ENCODE measurements around the gene HSD11B2. TPM values are rescaled to one million over a fixed set of nuclear protein-coding genes. Genes with fewer than 3 reads are reported as not detected.

The HSD11B2 gene
- total and polyA plus RNA-seq, 4 donors = 0.51 to 6.7 (median 2.2) TPM

- Histone ChIP-seq H3K27ac (ENCODE audit: low read depth in 1 of 2, low read length in 2 of 2) (no peak overlapping the region), H3K9me3 (ENCODE audit: control insufficient read depth in 4 of 4, low read length in 3 of 4) (no peaks in the 10 kb centered on the region), H3K36me3 (ENCODE audit: control insufficient read depth in 4 of 4, insufficient read depth in 3 of 4, low read depth in 1 of 4, low read length in 3 of 4) (no peaks in the 10 kb centered on the region), H3K4me1 (ENCODE audit: control insufficient read depth in 4 of 4, insufficient read depth in 4 of 4, low read length in 3 of 4) (peaks cover 0 to under 1% (median 0%) of the 10 kb centered on the region in 4 donors), H3K4me3 (ENCODE audit: low read depth in 1 of 3, low read length in 3 of 3) (no peak overlapping the region), H3K27me3 (ENCODE audit: control insufficient read depth in 4 of 4, insufficient read depth in 4 of 4, low read length in 3 of 4) (peaks cover 0 to 4% (median 0%) of the 10 kb centered on the region in 4 donors), H3K9ac (ENCODE audit: low read depth in 1 of 2, low read length in 2 of 2) (no peak overlapping the region)
- DNase-seq (ENCODE audit: low spot score) = no peak
- TF ChIP-seq NR2F2 (IDR thresholded peaks at IDR 0.05) (no peak), CTCF (IDR thresholded peaks at IDR 0.05; ENCODE audit: low read depth, low read length, missing input control) (no peak), HNF4A (conservative IDR thresholded peaks at IDR 0.05) (no peak), REST (IDR thresholded peaks at IDR 0.05) (no peak), GABPA (IDR thresholded peaks at IDR 0.05 in 1 of 2, conservative IDR thresholded peaks at IDR 0.05 in 1 of 2) (no peak), FOXA2 (IDR thresholded peaks at IDR 0.05) (no peak)
- WGBS = 91% methylated on average over 5 of the region's 5 CpGs
Measured at GRCh38 chr16:67423015-67423414, 7.9 kb upstream of the HSD11B2 start.

- WGBS = 37% methylated on average over 9 of the region's 9 CpGs
- Histone ChIP-seq H3K27ac (ENCODE audit: low read depth in 1 of 2, low read length in 2 of 2) (no peak overlapping the region), H3K9ac (ENCODE audit: low read depth in 1 of 2, low read length in 2 of 2) (no peak overlapping the region), H3K4me3 (ENCODE audit: low read depth in 1 of 3, low read length in 3 of 3) (no peak overlapping the region), H3K9me3 (ENCODE audit: control insufficient read depth in 4 of 4, low read length in 3 of 4) (no peaks in the 10 kb centered on the region), H3K36me3 (ENCODE audit: control insufficient read depth in 4 of 4, insufficient read depth in 3 of 4, low read depth in 1 of 4, low read length in 3 of 4) (no peaks in the 10 kb centered on the region), H3K4me1 (ENCODE audit: control insufficient read depth in 4 of 4, insufficient read depth in 4 of 4, low read length in 3 of 4) (peaks cover 0 to 7% (median 6%) of the 10 kb centered on the region in 4 donors), H3K27me3 (ENCODE audit: control insufficient read depth in 4 of 4, insufficient read depth in 4 of 4, low read length in 3 of 4) (peaks cover 0 to 4% (median 0%) of the 10 kb centered on the region in 4 donors)
- TF ChIP-seq GABPA (IDR thresholded peaks at IDR 0.05 in 1 of 2, conservative IDR thresholded peaks at IDR 0.05 in 1 of 2) (no peak), HNF4G (IDR thresholded peaks at IDR 0.05) (no peak), CTCF (IDR thresholded peaks at IDR 0.05; ENCODE audit: low read depth, low read length, missing input control) (no peak), EGR1 (IDR thresholded peaks at IDR 0.05; ENCODE audit: low read depth in 2 of 2) (no peak), HNF4A (conservative IDR thresholded peaks at IDR 0.05) (no peak), JUND (IDR thresholded peaks at IDR 0.05) (no peak), NR2F2 (IDR thresholded peaks at IDR 0.05) (no peak), RXRA (IDR thresholded peaks at IDR 0.05) (no peak), ZBTB33 (IDR thresholded peaks at IDR 0.05) (no peak), YY1 (IDR thresholded peaks at IDR 0.05) (no peak)
- no peak for DNase-seq (ENCODE audit: low spot score)
Measured at GRCh38 chr16:67423611-67424260, 7.2 kb upstream of the HSD11B2 start.
